ENCODE data around the gene TACO1. TPM values are rescaled to one million over a fixed set of nuclear protein-coding genes. Genes with fewer than 3 reads are reported as not detected.

Gene TACO1
- total and polyA plus RNA-seq, 10 of the 15 experiments (the other 5 are each of a cell fraction or from before 2014, with no cell fraction given), result 8.5 to 38.6 (median 27.0) TPM

DNA sequence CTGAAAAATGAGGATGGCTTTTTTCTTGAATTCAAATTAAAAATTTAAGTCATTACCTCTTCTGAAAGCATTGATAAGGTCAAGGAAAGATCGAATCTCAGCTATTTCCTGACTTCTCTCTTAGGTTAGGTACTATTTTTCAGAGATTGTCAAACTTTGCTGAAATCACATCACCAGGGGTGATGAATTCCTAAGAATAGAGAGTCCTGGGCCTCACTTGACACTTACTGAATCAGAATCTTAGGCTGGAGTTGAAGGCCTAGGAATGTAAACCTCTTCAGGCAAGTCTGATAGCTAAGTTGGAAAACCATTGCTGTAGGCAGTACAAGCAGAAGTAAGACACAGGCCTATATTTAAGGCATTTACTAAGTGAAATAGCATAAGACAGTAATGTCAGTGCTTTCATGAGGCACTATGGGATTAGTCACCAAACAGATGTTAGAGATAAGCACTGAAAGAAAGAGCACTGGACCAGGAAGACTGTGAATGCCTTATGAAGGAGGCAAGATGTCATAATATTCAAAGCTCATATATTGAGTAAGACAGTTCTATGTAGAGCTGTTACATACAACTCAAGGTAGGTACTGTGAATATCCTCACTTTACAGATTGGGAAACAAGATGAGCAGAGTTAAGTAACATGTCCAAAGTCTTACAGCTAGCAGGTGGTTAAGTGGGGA lies 28.9 kb upstream of the TACO1 start (continued):
- no peak for TF ChIP-seq TARDBP (IDR thresholded peaks at IDR 0.05; ENCODE audit: borderline replicate concordance)

DNA sequence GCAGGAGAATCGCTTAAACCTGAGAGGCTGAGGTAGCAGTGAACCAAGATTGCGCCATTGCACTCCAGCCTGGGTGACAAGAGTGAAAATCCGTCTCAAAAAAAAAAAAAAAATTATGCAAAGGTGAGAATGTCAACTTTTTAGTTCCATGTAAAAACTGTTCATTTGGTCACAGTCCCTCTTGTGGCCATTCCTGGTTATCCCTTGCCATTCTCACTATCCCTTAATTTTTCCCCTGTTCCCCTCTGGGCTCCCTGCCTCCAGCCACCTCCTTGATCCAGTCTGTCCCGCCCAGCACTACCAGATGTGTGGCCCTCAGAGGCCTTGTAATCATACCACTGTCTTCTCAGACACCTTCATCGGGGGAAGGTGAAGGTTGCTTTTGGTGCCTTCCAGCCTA lies 27.1 kb upstream of the TACO1 start:
- BruUV-seq (replicated peaks), result no TSS peak
- ChIA-PET POLR2A (no interaction called here), SMC1A (ENCODE audit: uncharacterized antibody, unreplicated experiment) (no interaction called here), RAD21 (ENCODE audit: unreplicated experiment) (interaction anchor here (0.7 kb wide), 1 partner anchor 95 kb away, joined by 3 read pairs; no protein-coding TSS in a partner anchor), CTCF (interaction anchor here (0.6 kb wide), 1 partner anchor 137 kb away, joined by 3 read pairs; no protein-coding TSS in a partner anchor)
- Histone ChIP-seq H3K9me3 (replicated peaks; ENCODE audit: control insufficient read depth, insufficient read depth, low read length) (no peaks in the 10 kb centered on the region), H3K79me2 (ENCODE audit: control insufficient read depth, insufficient read depth, low read length) (peaks cover 27% of the 10 kb centered on the region), H3K4me2 (ENCODE audit: control insufficient read depth, insufficient read depth) (no peak overlapping the region), H3K4me1 (ENCODE audit: control insufficient read depth, insufficient read depth, low read length) (no peaks in the 10 kb centered on the region), H4K20me1 (ENCODE audit: control insufficient read depth, insufficient read depth) (peaks cover 8% of the 10 kb centered on the region), H3K9ac (ENCODE audit: control insufficient read depth, insufficient read depth, low read length) (no peak overlapping the region), H3K4me3 (no peak overlapping the region), H2AFZ (ENCODE audit: control insufficient read depth, low read depth, low read length) (no peak overlapping the region), H3K36me3 (ENCODE audit: control insufficient read depth in 2 of 2, insufficient read depth in 2 of 2, low read length in 1 of 2) (peaks cover 3 to 8% of the 10 kb centered on the region in 2 experiments; a peak in 2 of 4 replicates), H3K27ac (ENCODE audit: control insufficient read depth, insufficient read depth) (no peak overlapping the region), H3K27me3 (replicated peaks in 1 of 2; ENCODE audit: control insufficient read depth in 2 of 2, insufficient read depth in 2 of 2, low read length in 1 of 2) (no peaks in the 10 kb centered on the region)
- 90% methylated on average over 5 of the region's 5 CpGs for WGBS (ENCODE audit: insufficient coverage, insufficient replicate concordance, low lambda C conversion rate, missing lambda C conversion rate)
- in situ Hi-C loops (cut with MboI), result no loop called here
- FAIRE-seq (no peak), DNase-seq (ENCODE audit: low read depth, low spot score) (no peak), ATAC-seq (no peak)
- TF ChIP-seq NR2C1 (IDR thresholded peaks at IDR 0.05), result no peak
- TF ChIP-seq, protein P1, sequence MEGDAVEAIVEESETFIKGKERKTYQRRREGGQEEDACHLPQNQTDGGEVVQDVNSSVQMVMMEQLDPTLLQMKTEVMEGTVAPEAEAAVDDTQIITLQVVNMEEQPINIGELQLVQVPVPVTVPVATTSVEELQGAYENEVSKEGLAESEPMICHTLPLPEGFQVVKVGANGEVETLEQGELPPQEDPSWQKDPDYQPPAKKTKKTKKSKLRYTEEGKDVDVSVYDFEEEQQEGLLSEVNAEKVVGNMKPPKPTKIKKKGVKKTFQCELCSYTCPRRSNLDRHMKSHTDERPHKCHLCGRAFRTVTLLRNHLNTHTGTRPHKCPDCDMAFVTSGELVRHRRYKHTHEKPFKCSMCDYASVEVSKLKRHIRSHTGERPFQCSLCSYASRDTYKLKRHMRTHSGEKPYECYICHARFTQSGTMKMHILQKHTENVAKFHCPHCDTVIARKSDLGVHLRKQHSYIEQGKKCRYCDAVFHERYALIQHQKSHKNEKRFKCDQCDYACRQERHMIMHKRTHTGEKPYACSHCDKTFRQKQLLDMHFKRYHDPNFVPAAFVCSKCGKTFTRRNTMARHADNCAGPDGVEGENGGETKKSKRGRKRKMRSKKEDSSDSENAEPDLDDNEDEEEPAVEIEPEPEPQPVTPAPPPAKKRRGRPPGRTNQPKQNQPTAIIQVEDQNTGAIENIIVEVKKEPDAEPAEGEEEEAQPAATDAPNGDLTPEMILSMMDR (IDR thresholded peaks at IDR 0.05 in 2 of 3, conservative IDR thresholded peaks at IDR 0.05 in 1 of 3; ENCODE audit: control insufficient read depth in 2 of 3, extremely low read depth in 1 of 3, insufficient read depth in 1 of 3, low read depth in 3 of 3, low read length in 3 of 3), result peak in 1 of 3 experiments; percentile 12; a peak in 1 of 6 replicates
- TF ChIP-seq SIX5 (IDR thresholded peaks at IDR 0.05; ENCODE audit: low read depth, low read length, severe bottlenecking), result no peak
- TF ChIP-seq TARDBP (IDR thresholded peaks at IDR 0.05; ENCODE audit: borderline replicate concordance), result no peak
- TF ChIP-seq FOXM1 (IDR thresholded peaks at IDR 0.05; ENCODE audit: low read depth, low read length), result no peak
- TF ChIP-seq POLR2AphosphoS2 (IDR thresholded peaks at IDR 0.05; ENCODE audit: low read depth, low read length), result no peak
- no peak for TF ChIP-seq EGR1 (IDR thresholded peaks at IDR 0.05; ENCODE audit: borderline replicate concordance in 1 of 2, low read depth in 2 of 2, low read length in 2 of 2)
- intact Hi-C loops (cut with micrococcal nuclease; ENCODE audit: unreplicated experiment), result no loop called here
